Trophoblast cell (in vitro differentiated cells and primary cell): Measurements from ENCODE around the gene SCFD2.
A peak's percentile ranks its signal among the peaks of the same experiment; 100 is the strongest.

Experiments used
- DNase-seq, 2 donors: peaks; one replicate each; pipeline ENCODE4 v3.0.0-alpha.2; 2016
- H2AFZ ChIP-seq: 2 replicates; pipeline ENCODE4 v1.6.1; 2013; ENCODE audit warnings: low read length, moderate library complexity, mild to moderate bottlenecking; ENCODE audit not compliant: insufficient read depth, poor library complexity
- H2AK5ac ChIP-seq: 2 replicates; pipeline ENCODE4 v1.6.1; 2013; ENCODE audit warnings: mild to moderate bottlenecking, low read length
- H2BK120ac ChIP-seq: 2 replicates; pipeline ENCODE4 v1.6.1; 2013; ENCODE audit warnings: low read length, mild to moderate bottlenecking, moderate library complexity; ENCODE audit not compliant: insufficient read depth, poor library complexity
- H2BK12ac ChIP-seq: 2 replicates; pipeline ENCODE4 v1.6.1; 2013; ENCODE audit warnings: mild to moderate bottlenecking, low read length, moderate library complexity
- H2BK5ac ChIP-seq: 2 replicates; pipeline ENCODE4 v1.6.1; 2013; ENCODE audit warnings: low read length, low read depth, moderate library complexity, mild to moderate bottlenecking; ENCODE audit not compliant: poor library complexity
- H3K14ac ChIP-seq: 2 replicates; pipeline ENCODE4 v1.6.1; 2013; ENCODE audit warnings: mild to moderate bottlenecking, low read length
- H3K18ac ChIP-seq: 2 replicates; pipeline ENCODE4 v1.6.1; 2013; ENCODE audit warnings: mild to moderate bottlenecking, low read length
- H3K23ac ChIP-seq: 2 replicates; pipeline ENCODE4 v1.6.1; 2013; ENCODE audit warnings: low read length
- H3K27ac ChIP-seq: 2 replicates; pipeline ENCODE4 v1.5.1; 2013; ENCODE audit warnings: low read depth, mild to moderate bottlenecking, inconsistent platforms, low read length, moderate library complexity
- H3K27me3 ChIP-seq: 2 replicates; pipeline ENCODE4 v1.6.1; 2013; ENCODE audit warnings: inconsistent platforms, mild to moderate bottlenecking, low read length, moderate library complexity; ENCODE audit not compliant: insufficient read depth
- H3K36me3 ChIP-seq, 2 experiments: 1 replicate in 1 of 2; 2 replicates in 1 of 2; pipeline ENCODE4 v1.6.1; 2013; ENCODE audit warnings: low read length in 2 of 2, mild to moderate bottlenecking in 2 of 2, moderate library complexity in 1 of 2; ENCODE audit not compliant: insufficient read depth in 2 of 2, control insufficient read depth in 1 of 2
- H3K4ac ChIP-seq: 2 replicates; pipeline ENCODE4 v1.6.1; 2013; ENCODE audit warnings: low read depth, mild to moderate bottlenecking, low read length, moderate library complexity
- H3K4me1 ChIP-seq, 2 experiments: 1 replicate in 1 of 2; 2 replicates in 1 of 2; pipeline ENCODE4 v1.6.1; 2013; ENCODE audit warnings: low read length in 2 of 2, mild to moderate bottlenecking in 2 of 2, moderate library complexity in 1 of 2; ENCODE audit not compliant: insufficient read depth in 2 of 2, control insufficient read depth in 1 of 2
- H3K4me2 ChIP-seq: 2 replicates; pipeline ENCODE4 v1.6.1; 2013; ENCODE audit warnings: inconsistent platforms, mild to moderate bottlenecking, low read length, moderate library complexity
- H3K4me3 ChIP-seq: 2 replicates; pipeline ENCODE4 v1.5.1; 2013; ENCODE audit warnings: mild to moderate bottlenecking, low read depth, low read length, inconsistent platforms
- H3K79me1 ChIP-seq: one replicate; pipeline ENCODE4 v1.6.1; 2013; ENCODE audit warnings: low read length
- H3K79me2 ChIP-seq: 2 replicates; pipeline ENCODE4 v1.6.1; 2013; ENCODE audit warnings: low read length, mild to moderate bottlenecking; ENCODE audit not compliant: control insufficient read depth, insufficient read depth, poor library complexity
- H3K9ac ChIP-seq: 2 replicates; pipeline ENCODE4 v1.6.1; 2013; ENCODE audit warnings: mild to moderate bottlenecking, low read length
- H3K9me3 ChIP-seq: 2 replicates; pipeline ENCODE4 v1.6.1; 2013; ENCODE audit warnings: low read depth, mild to moderate bottlenecking, control low read depth, inconsistent platforms, low read length; ENCODE audit not compliant: insufficient read depth
- H4K12ac ChIP-seq: 2 replicates; pipeline ENCODE4 v1.6.1; 2013; ENCODE audit warnings: low read depth, mild to moderate bottlenecking, low read length, moderate library complexity
- H4K8ac ChIP-seq: 2 replicates; pipeline ENCODE4 v1.6.1; 2013; ENCODE audit warnings: low read depth, mild to moderate bottlenecking, low read length, moderate library complexity
- H4K91ac ChIP-seq: one replicate; pipeline ENCODE4 v1.6.1; 2013; ENCODE audit warnings: low read depth, mild to moderate bottlenecking, low read length, moderate library complexity
- WGBS: extraction: QIAGEN DNeasy Blood & Tissue Kit; methylation state at CpG from one replicate; pipeline ENCODE4 v1.1.7; 2013; ENCODE audit warnings: missing lambda C conversion rate; ENCODE audit not compliant: insufficient read length, insufficient coverage; ENCODE audit errors: extremely low coverage; 5-methylcytosine and 5-hydroxymethylcytosine counted together

Gene SCFD2

DNA sequence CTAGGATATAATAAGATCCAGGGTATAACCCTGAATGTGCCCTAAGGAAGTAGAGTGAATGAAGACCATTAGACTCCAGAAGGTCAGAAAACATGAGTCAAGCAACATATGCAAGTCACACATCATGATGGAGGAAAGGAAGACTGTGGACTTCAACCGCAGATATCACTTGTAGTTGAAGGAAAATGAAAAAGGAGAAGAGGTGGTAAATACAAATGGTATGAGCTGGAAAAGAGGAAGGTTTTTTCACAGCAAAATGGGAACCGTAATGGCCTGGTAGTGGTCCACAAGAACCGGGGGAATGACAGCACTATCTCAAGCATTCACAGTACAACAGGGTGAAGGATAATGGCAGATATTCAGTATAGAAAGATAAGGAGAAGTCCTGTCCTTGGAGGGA is 5.2 kb upstream of the SCFD2 start:
- H3K4me2 ChIP-seq: no peak overlapping the region
- H4K8ac ChIP-seq: no peak overlapping the region
- H3K4ac ChIP-seq: no peak overlapping the region
- no CpG with 5 or more reads among the region's 3 CpGs for WGBS
- no peak overlapping the region for H3K23ac ChIP-seq
- no peak overlapping the region for H3K18ac ChIP-seq
- no peaks in the 10 kb centered on the region for H3K36me3 ChIP-seq
- H2AK5ac ChIP-seq: no peak overlapping the region
- no peak for DNase-seq
- no peaks in the 10 kb centered on the region for H3K27me3 ChIP-seq
- H3K79me1 ChIP-seq: peaks cover 3% of the 10 kb centered on the region
- H2BK5ac ChIP-seq: no peak overlapping the region
- H3K14ac ChIP-seq: no peak overlapping the region
- no peak overlapping the region for H2AFZ ChIP-seq
- no peak overlapping the region for H3K4me3 ChIP-seq
- no peak overlapping the region for H4K91ac ChIP-seq
- H2BK12ac ChIP-seq: no peak overlapping the region
- H3K9me3 ChIP-seq: no peaks in the 10 kb centered on the region
- no peak overlapping the region for H3K9ac ChIP-seq
- peaks cover 0 to 4% of the 10 kb centered on the region in 2 experiments for H3K4me1 ChIP-seq
- H2BK120ac ChIP-seq: no peak overlapping the region
- no peak overlapping the region for H3K27ac ChIP-seq
- H3K79me2 ChIP-seq: no peaks in the 10 kb centered on the region
- H4K12ac ChIP-seq: no peak overlapping the region

DNA sequence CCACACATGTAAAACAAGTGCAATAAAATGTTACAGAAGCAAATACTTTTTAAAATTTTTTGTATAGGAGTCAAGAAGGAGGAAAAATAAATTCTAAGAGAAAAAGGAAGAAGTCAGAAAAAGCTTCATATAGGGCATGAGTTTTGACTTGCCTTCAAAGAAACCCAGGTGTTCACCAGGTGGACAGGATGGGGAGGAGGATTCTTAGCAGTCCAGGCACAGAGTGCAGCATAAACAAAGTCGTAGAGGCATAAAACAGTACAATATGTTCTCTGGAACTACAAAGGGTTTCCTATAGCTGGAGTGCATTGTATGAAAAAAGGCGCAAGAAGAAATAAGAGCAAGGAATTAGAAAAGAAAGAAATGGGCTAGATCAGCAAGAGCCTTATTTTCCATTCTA is 1.9 kb upstream of the SCFD2 start:
- no peak overlapping the region for H2BK12ac ChIP-seq
- H2BK5ac ChIP-seq: no peak overlapping the region
- H3K9ac ChIP-seq: no peak overlapping the region
- H3K36me3 ChIP-seq: no peaks in the 10 kb centered on the region
- no peak for DNase-seq
- H4K8ac ChIP-seq: no peak overlapping the region
- H3K18ac ChIP-seq: no peak overlapping the region
- H3K4ac ChIP-seq: no peak overlapping the region
- no CpG with 5 or more reads among the region's 2 CpGs for WGBS
- no peaks in the 10 kb centered on the region for H3K27me3 ChIP-seq
- no peaks in the 10 kb centered on the region for H3K79me2 ChIP-seq
- H4K91ac ChIP-seq: no peak overlapping the region
- no peak overlapping the region for H3K23ac ChIP-seq
- no peak overlapping the region for H2AFZ ChIP-seq
- H3K27ac ChIP-seq: no peak overlapping the region
- no peaks in the 10 kb centered on the region for H3K9me3 ChIP-seq
- H2BK120ac ChIP-seq: no peak overlapping the region
- H4K12ac ChIP-seq: no peak overlapping the region
- no peak overlapping the region for H2AK5ac ChIP-seq
- H3K4me1 ChIP-seq: peaks cover 0 to 2% of the 10 kb centered on the region in 2 experiments
- H3K14ac ChIP-seq: no peak overlapping the region
- no peak overlapping the region for H3K4me2 ChIP-seq
- H3K79me1 ChIP-seq: no peaks in the 10 kb centered on the region
- H3K4me3 ChIP-seq: no peak overlapping the region

DNA sequence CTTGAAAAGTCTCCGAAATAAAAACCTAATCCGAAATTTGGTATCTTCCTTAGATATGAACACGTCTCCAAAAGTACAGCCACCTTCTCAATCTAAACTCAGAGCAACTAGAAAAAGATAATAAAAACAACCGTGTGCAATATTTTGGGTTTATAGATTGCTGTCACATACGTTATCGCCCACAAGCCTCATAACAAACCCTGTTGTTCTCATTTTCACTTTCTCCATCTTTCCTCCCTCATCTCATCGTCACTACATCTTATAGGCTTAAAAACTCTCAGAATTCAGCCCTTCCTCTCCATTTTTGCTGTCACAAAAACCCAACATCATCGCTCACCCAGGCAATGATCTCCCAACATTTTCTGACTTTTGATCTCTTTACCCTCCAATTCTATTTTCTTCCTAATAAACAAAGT is 448 bp upstream of the SCFD2 start:
- Histone ChIP-seq H3K4me1 (peaks cover 0 to 2% of the 10 kb centered on the region in 2 experiments), H4K91ac (no peak overlapping the region), H3K9me3 (no peaks in the 10 kb centered on the region), H3K4ac (no peak overlapping the region), H3K4me3 (no peak overlapping the region), H3K79me2 (no peaks in the 10 kb centered on the region), H2BK12ac (no peak overlapping the region), H3K27ac (no peak overlapping the region), H4K8ac (peak overlapping the region; percentile 76), H2AK5ac (no peak overlapping the region), H3K18ac (no peak overlapping the region), H3K36me3 (no peaks in the 10 kb centered on the region), H3K14ac (no peak overlapping the region), H3K27me3 (no peaks in the 10 kb centered on the region), H2BK120ac (no peak overlapping the region), H3K9ac (no peak overlapping the region), H3K23ac (no peak overlapping the region), H3K79me1 (no peaks in the 10 kb centered on the region), H2AFZ (no peak overlapping the region), H3K4me2 (peak overlapping the region; percentile 89), H4K12ac (peak overlapping the region; percentile 76), H2BK5ac (no peak overlapping the region)
- DNase-seq: no peak
- 100% methylated on average over 1 of the region's 8 CpGs for WGBS

DNA sequence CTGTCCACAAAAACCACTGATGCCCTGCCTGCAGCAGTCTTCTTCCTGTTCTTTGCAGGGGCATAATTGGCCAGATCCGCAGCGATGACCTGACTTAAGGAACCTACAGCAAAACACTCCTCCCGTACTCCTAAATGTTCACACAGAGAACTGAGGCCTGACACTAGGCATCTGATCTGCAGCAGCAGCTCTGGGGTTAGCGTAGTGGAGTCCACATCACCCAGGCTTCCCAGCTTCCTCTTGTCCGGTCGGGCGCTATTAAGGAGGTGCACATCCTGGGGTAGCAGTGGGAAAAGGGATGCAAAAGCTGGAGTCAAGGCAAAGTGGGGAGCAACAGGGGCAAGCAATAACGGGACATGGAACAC is 758 bp downstream of the SCFD2 start:
- no peaks in the 10 kb centered on the region for H3K9me3 ChIP-seq
- H2AFZ ChIP-seq: peak overlapping the region; percentile 82
- H3K79me2 ChIP-seq: no peaks in the 10 kb centered on the region
- peak overlapping the region; percentile 89 for H3K4me2 ChIP-seq
- peak overlapping the region; percentile 55 for H4K8ac ChIP-seq
- peaks cover 0 to 2% of the 10 kb centered on the region in 2 experiments for H3K4me1 ChIP-seq
- no peak overlapping the region for H2BK5ac ChIP-seq
- no peak overlapping the region for H3K4ac ChIP-seq
- H2AK5ac ChIP-seq: no peak overlapping the region
- H4K12ac ChIP-seq: peak overlapping the region; percentile 11
- H3K14ac ChIP-seq: no peak overlapping the region
- H3K36me3 ChIP-seq: no peaks in the 10 kb centered on the region
- no peak overlapping the region for H4K91ac ChIP-seq
- no peak for DNase-seq
- no peaks in the 10 kb centered on the region for H3K79me1 ChIP-seq
- H3K23ac ChIP-seq: no peak overlapping the region
- H2BK120ac ChIP-seq: no peak overlapping the region
- no peak overlapping the region for H2BK12ac ChIP-seq
- H3K27ac ChIP-seq: no peak overlapping the region
- no CpG with 5 or more reads among the region's 8 CpGs for WGBS
- peak overlapping the region; percentile 85 for H3K4me3 ChIP-seq
- peak overlapping the region; percentile 55 for H3K9ac ChIP-seq
- H3K27me3 ChIP-seq: no peaks in the 10 kb centered on the region
- H3K18ac ChIP-seq: no peak overlapping the region
